GM19395 (cell line): ENCODE measurements around the gene MAGI2.

Source experiments
- ATAC-seq: cut with Tn5 transposase; IDR thresholded peaks from one replicate; pipeline ENCODE4 v1.9.1; 2021; ENCODE audit warnings: mild to moderate bottlenecking, moderate library complexity; ENCODE audit not compliant: unreplicated experiment

Gene MAGI2

DNA sequence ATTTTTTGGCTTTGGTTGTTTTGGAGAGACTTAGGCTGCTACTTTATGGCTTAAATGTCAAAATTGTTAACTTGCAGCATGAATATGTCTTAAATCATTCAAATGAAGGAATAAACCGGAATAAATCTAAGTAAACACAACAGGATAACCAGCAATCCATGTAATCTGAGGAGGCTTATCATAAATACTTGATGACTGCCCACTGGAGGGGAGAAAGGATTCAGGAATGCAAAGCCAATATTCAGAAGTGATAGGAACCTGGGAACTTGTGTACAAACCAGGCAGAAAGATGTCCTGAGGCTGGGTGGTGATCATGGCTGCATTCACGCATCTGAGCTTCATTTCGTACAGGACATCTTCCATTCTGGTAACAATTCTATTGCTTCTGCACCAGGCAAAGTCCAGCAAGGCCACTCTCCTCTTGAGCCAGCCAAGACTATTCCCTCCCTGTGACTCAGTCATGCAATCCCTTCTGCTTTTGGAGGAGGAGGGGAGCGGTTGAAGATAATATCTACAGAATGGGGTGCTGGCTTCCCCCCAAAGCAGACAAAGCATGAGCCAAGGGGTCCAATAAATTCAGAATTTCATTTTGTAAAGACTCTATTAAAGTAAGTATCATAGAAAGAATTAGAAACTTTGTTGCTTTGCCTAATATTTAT is 1280.4 kb downstream of the MAGI2 start:
- ATAC-seq, result no peak

DNA sequence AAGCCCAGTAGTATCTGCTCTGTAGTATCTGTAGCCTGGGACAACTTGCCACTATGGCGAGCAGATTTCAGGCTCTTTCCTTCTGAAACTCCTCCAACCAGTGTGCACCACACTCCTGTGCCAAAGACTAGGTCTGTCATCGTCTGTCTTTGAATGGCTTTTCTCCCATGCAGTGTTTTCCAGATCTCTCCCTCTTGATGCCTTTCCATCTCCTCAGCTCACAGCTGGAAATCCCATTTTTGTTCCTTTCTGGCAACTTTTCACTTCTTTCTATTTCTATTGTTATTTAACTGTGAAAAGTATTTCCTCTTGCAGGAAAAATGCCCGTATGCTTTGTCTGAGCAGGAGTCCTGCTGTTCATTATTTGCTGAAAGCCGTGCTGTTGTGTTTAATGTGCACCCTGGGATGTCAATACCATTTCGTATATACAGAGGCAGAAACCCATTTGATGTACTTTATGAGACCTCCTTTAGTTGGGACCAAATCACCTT is 1281.2 kb downstream of the MAGI2 start:
- no peak for ATAC-seq

DNA sequence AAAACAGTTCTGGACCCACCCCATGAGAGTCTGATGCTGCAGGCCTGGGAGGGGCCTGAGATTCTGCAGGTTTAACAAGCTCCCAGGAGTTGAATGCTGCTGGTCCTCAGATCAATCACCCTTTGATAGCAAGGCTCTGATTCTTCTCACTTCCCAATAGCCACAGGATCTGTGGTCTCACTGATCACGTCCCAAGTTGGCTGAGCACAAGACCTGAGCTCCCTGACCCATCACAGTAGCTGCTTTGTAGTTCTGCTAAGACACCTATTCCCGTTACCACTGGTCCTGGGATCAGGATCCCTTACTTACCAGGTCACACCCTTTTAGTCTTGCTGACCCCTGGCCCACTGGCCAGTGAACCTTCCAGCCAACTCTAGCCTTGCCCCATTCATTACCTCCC is 1282.1 kb downstream of the MAGI2 start:
- ATAC-seq, result no peak

DNA sequence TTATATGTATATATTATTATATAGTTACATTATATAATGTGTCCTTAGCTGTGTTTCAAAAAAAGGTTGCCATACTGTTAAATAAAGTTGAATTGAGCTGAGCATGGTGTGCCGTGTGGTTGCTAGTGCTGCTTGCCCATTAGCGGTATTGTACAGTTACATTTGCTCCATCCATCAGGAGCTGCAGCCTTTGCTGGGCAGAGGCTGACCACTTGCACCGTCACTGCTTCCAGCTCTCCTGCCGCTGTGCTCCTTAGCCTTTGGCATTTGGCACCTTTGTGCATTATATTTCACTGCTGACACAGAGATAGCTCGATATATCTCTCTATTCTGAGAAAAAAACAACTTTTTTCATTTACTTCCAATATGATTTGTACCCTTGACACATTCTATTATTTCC is 1282.7 kb downstream of the MAGI2 start:
- ATAC-seq, result no peak

DNA sequence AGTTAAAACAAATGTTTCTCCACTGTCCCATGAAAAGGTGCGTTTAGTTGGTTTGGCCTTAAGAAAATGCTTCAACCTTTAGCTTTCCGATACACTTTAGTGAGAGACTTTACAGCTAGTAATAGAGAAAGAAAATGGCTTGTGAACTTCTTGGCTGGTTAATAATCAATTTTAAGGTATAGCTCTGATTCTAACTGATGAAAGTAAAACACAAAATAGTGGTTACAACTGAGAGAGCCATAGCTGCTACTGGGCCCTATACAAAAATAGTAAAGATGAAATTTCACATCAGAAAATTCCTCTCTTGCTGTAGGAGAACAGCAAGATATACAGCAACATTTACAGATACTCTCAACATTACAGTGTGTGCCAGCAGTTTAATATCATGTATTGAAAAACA is 1283.5 kb downstream of the MAGI2 start:
- ATAC-seq, result no peak

GRCh38 chr7:78168865-78169264 is 1284.6 kb downstream of the MAGI2 start:
- no peak for ATAC-seq

GRCh38 chr7:78167860-78168259 is 1285.6 kb downstream of the MAGI2 start:
- ATAC-seq, result no peak

DNA sequence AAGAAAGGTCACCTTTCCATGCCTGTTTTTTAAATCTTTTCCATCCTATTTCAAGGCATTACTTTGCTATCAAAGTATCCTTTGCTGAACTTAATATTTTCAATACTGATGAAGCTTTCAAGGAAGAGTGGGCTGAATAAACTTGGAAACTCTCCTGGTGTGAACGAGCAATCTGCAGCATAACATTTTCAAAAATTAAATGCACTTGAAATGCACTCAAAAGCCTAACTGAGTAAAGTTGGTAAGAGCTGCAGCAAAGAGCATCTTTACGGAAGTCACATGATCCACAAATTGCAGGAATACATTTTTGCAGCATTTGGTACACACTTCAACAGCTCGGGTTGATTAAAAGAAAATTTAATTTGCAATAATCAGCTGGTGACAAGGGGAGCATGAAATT is 1287.6 kb downstream of the MAGI2 start:
- no peak for ATAC-seq

DNA sequence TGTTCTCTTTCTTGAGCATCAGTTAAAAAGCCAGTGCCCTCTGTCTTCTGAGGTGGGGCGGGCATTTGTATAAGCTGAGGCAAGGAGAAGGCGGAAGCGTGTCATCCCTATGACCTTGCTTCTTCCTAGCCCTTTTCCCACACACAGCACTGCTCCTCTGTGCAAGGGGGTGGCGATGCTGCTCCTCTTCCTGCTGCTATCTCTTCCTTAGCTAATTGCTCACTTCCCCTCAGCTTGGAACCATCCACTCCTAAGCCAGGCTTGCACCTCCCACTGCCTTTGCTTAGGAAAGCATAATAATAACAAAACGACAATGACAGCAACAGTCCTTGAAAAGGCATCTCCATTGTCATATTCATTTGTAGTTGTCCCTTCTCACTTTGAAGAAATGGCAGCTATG is 1288.0 kb downstream of the MAGI2 start:
- ATAC-seq, result no peak

- no peak for ATAC-seq
Measured at GRCh38 chr7:78164459-78164858, 1289.0 kb downstream of the MAGI2 start.

DNA sequence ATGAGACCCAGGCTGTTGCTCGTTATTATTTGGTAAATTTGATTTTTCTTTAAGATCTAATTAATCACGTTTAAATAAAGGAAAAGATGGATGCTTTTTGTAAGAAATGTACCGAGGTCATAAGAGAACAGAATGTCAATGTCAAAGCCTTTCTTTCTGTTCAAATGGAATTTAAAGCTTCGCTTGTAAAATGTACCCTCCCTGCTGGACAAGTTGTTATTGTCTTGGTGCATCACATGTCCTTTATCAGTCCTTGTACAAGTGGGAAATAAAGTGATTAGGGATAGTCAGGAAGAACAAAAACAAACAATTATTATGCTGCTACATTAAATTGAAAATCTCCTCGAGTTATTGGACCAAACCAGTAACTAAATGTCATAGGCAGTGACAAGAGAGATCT is 1291.7 kb downstream of the MAGI2 start:
- no peak for ATAC-seq

- no peak for ATAC-seq
Measured at GRCh38 chr7:78159545-78159944, 1293.9 kb downstream of the MAGI2 start.

DNA sequence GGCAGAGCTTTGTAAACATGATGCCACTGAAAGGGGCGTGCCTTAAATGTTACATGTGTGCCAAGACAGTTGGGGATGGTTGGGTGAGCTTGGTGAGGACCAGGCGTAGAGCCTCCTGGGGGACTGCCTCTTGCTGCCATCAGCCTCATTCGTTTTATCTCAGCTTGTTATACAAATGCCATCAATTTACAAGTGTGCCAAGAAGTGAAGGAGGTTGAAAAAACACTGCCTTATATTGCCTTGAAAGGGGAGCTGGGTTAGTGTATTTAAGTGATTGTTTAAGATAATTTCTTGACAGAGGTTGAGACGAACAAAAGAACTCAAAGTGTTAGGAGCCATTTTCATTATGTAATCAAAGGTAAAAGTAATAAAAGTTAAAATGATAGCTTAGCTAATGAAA is 1300.2 kb downstream of the MAGI2 start:
- ATAC-seq, result no peak

DNA sequence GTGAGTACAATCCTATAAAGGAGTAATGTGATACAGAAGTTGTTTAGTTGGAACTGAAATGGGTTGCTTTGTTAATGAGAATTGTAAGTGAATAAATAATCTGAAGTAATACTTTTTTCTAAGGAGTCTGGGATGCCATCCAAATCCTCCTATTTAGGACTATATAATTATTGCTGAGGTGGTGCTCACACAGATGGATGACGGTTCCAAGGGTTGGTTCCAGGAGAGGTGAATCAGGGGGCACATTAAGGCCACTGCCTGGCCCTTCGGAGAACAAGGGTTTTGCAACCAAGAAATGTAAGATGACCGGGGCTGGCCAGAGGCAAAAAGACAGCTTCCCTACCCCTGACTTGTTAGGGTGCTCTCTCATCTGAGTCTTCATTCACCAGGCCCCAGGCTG is 1302.2 kb downstream of the MAGI2 start:
- no peak for ATAC-seq

DNA sequence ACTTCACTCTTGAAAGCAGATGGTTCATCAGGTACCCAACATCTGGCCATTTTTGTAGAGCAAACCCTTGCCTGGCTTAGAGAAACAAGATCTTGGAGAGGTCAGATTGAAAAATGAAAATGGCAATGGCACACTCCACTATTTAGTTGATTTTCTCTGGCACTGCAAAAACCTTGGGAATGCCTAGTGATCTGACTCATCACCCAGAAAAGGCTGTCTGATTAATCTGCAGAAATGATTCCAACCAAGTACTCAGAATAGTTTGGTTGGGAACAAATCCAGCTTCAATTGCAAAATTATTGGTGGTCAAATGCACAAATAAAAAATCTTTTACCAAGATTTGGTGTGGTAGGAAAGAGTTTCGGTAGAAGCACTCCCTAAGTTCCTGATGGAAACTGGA is 1303.7 kb downstream of the MAGI2 start:
- ATAC-seq, result no peak

DNA sequence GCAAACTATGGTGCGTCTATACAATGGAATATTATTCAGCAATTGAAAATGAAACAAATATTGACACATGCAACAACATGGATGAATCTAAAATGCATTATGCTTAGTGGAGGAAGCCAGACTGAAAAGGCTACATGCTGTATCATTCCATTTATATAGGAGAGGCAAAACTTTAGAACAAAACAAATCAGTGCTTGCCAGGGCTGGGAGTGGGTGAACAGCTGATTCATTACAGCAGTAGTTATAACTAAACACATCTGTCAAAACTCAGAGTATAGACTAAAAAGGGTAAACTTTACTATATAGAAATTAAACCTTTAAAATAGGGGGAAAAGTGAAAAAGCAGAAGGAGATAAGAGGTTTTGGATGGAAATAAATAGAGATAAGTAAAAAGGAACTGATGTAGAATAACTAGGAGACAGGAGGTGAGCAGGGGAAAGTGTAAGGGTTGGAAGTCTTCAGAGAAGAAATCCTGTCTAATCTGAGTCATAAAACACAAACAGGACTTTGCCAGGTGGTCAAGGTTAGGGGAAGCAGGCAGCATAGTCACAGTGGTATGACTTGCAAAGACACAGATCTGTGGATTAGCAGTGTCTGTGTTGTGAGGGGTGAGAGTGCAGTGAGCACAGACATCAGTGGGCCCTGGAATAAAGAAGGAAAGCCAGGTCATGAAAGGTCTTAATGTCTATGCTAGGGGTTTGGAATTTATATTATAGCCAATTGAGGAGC is 1305.1 kb downstream of the MAGI2 start:
- no peak for ATAC-seq

DNA sequence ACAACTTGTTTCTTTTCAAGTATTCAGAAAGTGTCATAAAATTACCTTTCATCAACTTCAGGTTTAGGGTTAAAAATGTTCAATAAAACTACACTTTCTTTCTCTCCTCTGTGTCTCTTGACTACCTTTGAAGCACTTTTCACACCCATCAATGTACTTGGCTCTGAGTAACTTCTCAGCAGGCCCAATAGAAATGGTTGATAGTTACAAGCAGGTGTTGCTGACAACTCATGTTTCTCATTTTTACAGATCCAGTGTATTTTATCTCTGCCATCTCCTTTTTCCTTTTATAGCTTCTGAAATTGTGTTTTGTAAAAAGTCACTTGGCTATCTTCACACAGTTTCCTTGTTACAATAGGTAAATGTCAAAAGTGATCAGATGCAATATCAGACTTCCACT is 1306.9 kb downstream of the MAGI2 start:
- no peak for ATAC-seq

GRCh38 chr7:78143661-78144060 is 1309.8 kb downstream of the MAGI2 start:
- no peak for ATAC-seq

- ATAC-seq, result no peak
Measured at GRCh38 chr7:78141522-78142281, 1311.8 kb downstream of the MAGI2 start.

GRCh38 chr7:78140109-78140508 is 1313.4 kb downstream of the MAGI2 start:
- ATAC-seq, result no peak

DNA sequence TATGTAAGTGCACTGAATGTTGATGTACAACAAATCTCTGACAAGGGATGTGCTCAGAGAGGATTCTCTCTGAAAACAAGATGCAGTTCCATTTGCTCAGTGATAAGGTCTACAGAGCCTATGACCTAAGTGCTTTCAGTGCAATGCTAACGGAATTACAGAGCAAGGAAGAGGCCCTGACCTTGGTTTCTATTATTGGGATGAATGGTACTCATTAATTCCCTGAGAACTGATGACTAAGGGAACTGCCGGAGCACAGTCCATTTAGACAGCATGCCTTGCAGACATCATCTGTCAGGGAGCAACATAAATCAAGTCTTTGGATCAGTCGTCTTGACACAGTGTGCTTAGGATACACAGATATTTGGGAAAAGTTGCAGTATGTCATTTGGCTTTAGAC is 1314.1 kb downstream of the MAGI2 start:
- ATAC-seq, result no peak

GRCh38 chr7:78134774-78135173 is 1318.7 kb downstream of the MAGI2 start:
- ATAC-seq, result no peak
